Astrocyte (in vitro differentiated cells and primary cell): ENCODE results near the gene SPOCK3. TPM values are rescaled to one million over a fixed set of nuclear protein-coding genes. Genes with fewer than 3 reads are reported as not detected.

ENCODE experiments used
- DNase-seq: peaks from one replicate; pipeline ENCODE4 v3.0.0-alpha.2; 2010; ENCODE audit warnings: low read depth
- FAIRE-seq: peaks from 2 replicates; lab custom pipeline; 2011; peaks lifted over from hg19 to GRCh38; lab: Jason Lieb, UNC
- H2AFZ ChIP-seq: 2 replicates; pipeline ENCODE4 v1.6.0; 2012; ENCODE audit warnings: low read depth, low read length, inconsistent platforms
- H3K27ac ChIP-seq: 2 replicates; pipeline ENCODE4 v1.5.1; 2011; ENCODE audit warnings: low read depth, low read length, inconsistent platforms
- H3K27me3 ChIP-seq: 2 replicates; pipeline ENCODE4 v1.6.0; 2011; ENCODE audit warnings: low read length, inconsistent platforms; ENCODE audit not compliant: insufficient read depth
- H3K36me3 ChIP-seq: 2 replicates; pipeline ENCODE4 v1.5.1; 2011; ENCODE audit warnings: low read length, inconsistent platforms; ENCODE audit not compliant: insufficient read depth
- H3K4me1 ChIP-seq: 2 replicates; pipeline ENCODE4 v1.5.1; 2011; ENCODE audit warnings: low read length, inconsistent platforms; ENCODE audit not compliant: insufficient read depth
- H3K4me2 ChIP-seq: 2 replicates; pipeline ENCODE4 v1.6.0; 2012; ENCODE audit warnings: low read length, inconsistent platforms
- H3K4me3 ChIP-seq: 2 replicates; pipeline ENCODE4 v1.5.1; 2011; ENCODE audit warnings: low read depth, mild to moderate bottlenecking, low read length, inconsistent platforms; ENCODE audit not compliant: insufficient read depth
- H3K79me2 ChIP-seq: 2 replicates; pipeline ENCODE4 v1.6.0; 2012; ENCODE audit warnings: mild to moderate bottlenecking, low read length, inconsistent platforms; ENCODE audit not compliant: insufficient read depth
- H3K9ac ChIP-seq: 2 replicates; pipeline ENCODE4 v1.6.0; 2012; ENCODE audit warnings: mild to moderate bottlenecking, low read length, inconsistent platforms
- H3K9me3 ChIP-seq: 2 replicates; pipeline ENCODE4 v1.5.1; 2012; ENCODE audit warnings: low read depth, mild to moderate bottlenecking, low read length, inconsistent platforms; ENCODE audit not compliant: insufficient read depth
- H4K20me1 ChIP-seq: 2 replicates; pipeline ENCODE4 v1.6.0; 2012; ENCODE audit warnings: low read length, inconsistent platforms; ENCODE audit not compliant: insufficient read depth
- H3K27ac Mint-ChIP-seq: one replicate; pipeline ENCODE4 v1.8.0; 2021; ENCODE audit warnings: mild to moderate bottlenecking, mixed read lengths; ENCODE audit not compliant: unreplicated experiment
- H3K27me3 Mint-ChIP-seq: one replicate; pipeline ENCODE4 v1.8.0; 2021; ENCODE audit warnings: low read depth, mixed read lengths; ENCODE audit not compliant: unreplicated experiment
- H3K36me3 Mint-ChIP-seq: one replicate; pipeline ENCODE4 v1.8.0; 2021; ENCODE audit warnings: low read depth, mixed read lengths; ENCODE audit not compliant: unreplicated experiment
- H3K4me1 Mint-ChIP-seq: one replicate; pipeline ENCODE4 v1.8.0; 2021; ENCODE audit warnings: low read depth, mixed read lengths; ENCODE audit not compliant: unreplicated experiment
- H3K4me3 Mint-ChIP-seq: one replicate; pipeline ENCODE4 v1.8.0; 2021; ENCODE audit warnings: mild to moderate bottlenecking, moderate library complexity, mixed read lengths; ENCODE audit not compliant: unreplicated experiment
- H3K9me3 Mint-ChIP-seq: one replicate; pipeline ENCODE4 v1.8.0; 2021; ENCODE audit warnings: mild to moderate bottlenecking, mixed read lengths; ENCODE audit not compliant: unreplicated experiment
- CTCF ChIP-seq: IDR thresholded peaks from 2 replicates; pipeline ENCODE4 v1.5.1; 2011; ENCODE audit warnings: low read depth, mild to moderate bottlenecking, inconsistent platforms, low read length, moderate library complexity; ENCODE audit not compliant: insufficient read depth
- EZH2 ChIP-seq: IDR thresholded peaks from 2 replicates; pipeline ENCODE4 v1.6.1; 2012; ENCODE audit warnings: mild to moderate bottlenecking, low read length, inconsistent platforms; ENCODE audit not compliant: insufficient read depth
- total RNA-seq: library from RNA; stranded (reverse); gene quantifications from 2 replicates; pipeline ENCODE4 v1.2.1, GENCODE V29; 2021

Gene SPOCK3
- total RNA-seq, 1 donor from 2014 or later: 0.59 TPM

GRCh38 chr4:166838975-166839614 is 395.2 kb downstream of the SPOCK3 start:
- Histone ChIP-seq H4K20me1 (no peaks in the 10 kb centered on the region), H3K9me3 (no peaks in the 10 kb centered on the region), H3K36me3 (no peaks in the 10 kb centered on the region), H3K27me3 (no peaks in the 10 kb centered on the region), H3K4me3 (no peak overlapping the region), H3K4me1 (no peaks in the 10 kb centered on the region), H2AFZ (no peak overlapping the region), H3K9ac (no peak overlapping the region), H3K79me2 (no peaks in the 10 kb centered on the region), H3K4me2 (no peak overlapping the region), H3K27ac (no peak overlapping the region)
- TF ChIP-seq EZH2: no peak
- TF ChIP-seq CTCF: no peak
- Mint-ChIP-seq H3K27ac (no peak overlapping the region), H3K9me3 (peaks cover 7% of the 10 kb centered on the region), H3K36me3 (peaks cover 1% of the 10 kb centered on the region), H3K4me3 (no peak overlapping the region), H3K27me3 (no peaks in the 10 kb centered on the region), H3K4me1 (no peaks in the 10 kb centered on the region)
- no peak for DNase-seq
- FAIRE-seq: no peak

- no peak for DNase-seq
- Histone ChIP-seq H3K9ac (no peak overlapping the region), H3K4me3 (no peak overlapping the region), H2AFZ (no peak overlapping the region), H3K27me3 (no peaks in the 10 kb centered on the region), H3K4me2 (no peak overlapping the region), H3K79me2 (no peaks in the 10 kb centered on the region), H4K20me1 (no peaks in the 10 kb centered on the region), H3K27ac (no peak overlapping the region), H3K36me3 (no peaks in the 10 kb centered on the region), H3K9me3 (no peaks in the 10 kb centered on the region), H3K4me1 (no peaks in the 10 kb centered on the region)
- Mint-ChIP-seq H3K9me3 (peaks cover 1% of the 10 kb centered on the region), H3K4me3 (no peak overlapping the region), H3K27ac (no peak overlapping the region), H3K36me3 (no peaks in the 10 kb centered on the region), H3K27me3 (no peaks in the 10 kb centered on the region), H3K4me1 (no peaks in the 10 kb centered on the region)
- no peak for FAIRE-seq
- TF ChIP-seq EZH2 (no peak), CTCF (no peak)
Measured at GRCh38 chr4:166836865-166837264, 397.4 kb downstream of the SPOCK3 start.

- H3K4me1 ChIP-seq: no peaks in the 10 kb centered on the region
- no peaks in the 10 kb centered on the region for H3K79me2 ChIP-seq
- DNase-seq (no peak), FAIRE-seq (no peak)
- H4K20me1 ChIP-seq: no peaks in the 10 kb centered on the region
- no peak for TF ChIP-seq EZH2
- TF ChIP-seq CTCF: no peak
- H3K9ac ChIP-seq: no peak overlapping the region
- H2AFZ ChIP-seq: no peak overlapping the region
- H3K27me3 ChIP-seq: no peaks in the 10 kb centered on the region
- Mint-ChIP-seq H3K27ac (no peak overlapping the region), H3K27me3 (no peaks in the 10 kb centered on the region), H3K36me3 (no peaks in the 10 kb centered on the region), H3K4me3 (no peak overlapping the region), H3K4me1 (no peaks in the 10 kb centered on the region), H3K9me3 (no peaks in the 10 kb centered on the region)
- H3K36me3 ChIP-seq: no peaks in the 10 kb centered on the region
- no peaks in the 10 kb centered on the region for H3K9me3 ChIP-seq
- no peak overlapping the region for H3K4me3 ChIP-seq
- no peak overlapping the region for H3K27ac ChIP-seq
- no peak overlapping the region for H3K4me2 ChIP-seq
Measured at GRCh38 chr4:166827629-166828028, 406.7 kb downstream of the SPOCK3 start.
